ENCODE results near the gene LNPEP. TPM values are rescaled to one million over a fixed set of nuclear protein-coding genes. Genes with fewer than 3 reads are reported as not detected.

The LNPEP gene
- total RNA-seq, 4 donors from 2014 or later, result 28.9 to 64.4 (median 38.5) TPM

DNA sequence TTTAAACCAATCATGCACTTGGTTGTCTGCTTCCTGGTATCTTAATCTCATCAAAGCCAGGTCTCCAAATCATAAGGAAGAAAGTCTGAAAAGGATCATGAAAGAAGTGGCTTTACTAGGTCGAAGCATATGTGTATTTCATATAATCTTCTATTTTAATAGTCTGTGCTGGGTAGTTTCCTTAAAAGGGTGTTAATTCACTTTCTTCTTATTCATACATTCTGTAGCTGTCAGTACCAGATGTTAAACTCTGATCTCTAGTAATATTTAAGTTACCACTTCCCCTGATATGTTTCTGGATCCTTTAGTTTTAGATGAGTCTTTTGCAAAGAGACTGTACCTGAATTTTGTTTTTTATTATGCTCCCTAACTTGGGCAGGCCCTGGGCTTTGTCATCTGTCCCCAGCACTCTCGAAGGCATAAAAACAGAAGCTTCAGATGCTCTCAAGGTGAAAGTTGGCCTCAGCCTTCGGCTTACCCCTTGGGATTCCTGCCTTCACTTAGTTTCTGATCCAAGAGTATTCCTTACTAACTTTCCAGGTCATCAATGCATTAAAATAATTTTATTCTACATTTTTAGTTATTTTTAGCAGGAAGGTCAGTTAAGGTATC, 15.0 kb upstream of the LNPEP start:
- Histone ChIP-seq H3K27me3 (no peaks in the 10 kb centered on the region), H3K4me1 (no peaks in the 10 kb centered on the region), H3K9me3 (no peaks in the 10 kb centered on the region), H3K36me3 (peaks cover 0 to 31% (median 0%) of the 10 kb centered on the region in 3 donors), H3K27ac (no peak overlapping the region), H3K4me3 (no peak overlapping the region)
- TF ChIP-seq, protein P1, sequence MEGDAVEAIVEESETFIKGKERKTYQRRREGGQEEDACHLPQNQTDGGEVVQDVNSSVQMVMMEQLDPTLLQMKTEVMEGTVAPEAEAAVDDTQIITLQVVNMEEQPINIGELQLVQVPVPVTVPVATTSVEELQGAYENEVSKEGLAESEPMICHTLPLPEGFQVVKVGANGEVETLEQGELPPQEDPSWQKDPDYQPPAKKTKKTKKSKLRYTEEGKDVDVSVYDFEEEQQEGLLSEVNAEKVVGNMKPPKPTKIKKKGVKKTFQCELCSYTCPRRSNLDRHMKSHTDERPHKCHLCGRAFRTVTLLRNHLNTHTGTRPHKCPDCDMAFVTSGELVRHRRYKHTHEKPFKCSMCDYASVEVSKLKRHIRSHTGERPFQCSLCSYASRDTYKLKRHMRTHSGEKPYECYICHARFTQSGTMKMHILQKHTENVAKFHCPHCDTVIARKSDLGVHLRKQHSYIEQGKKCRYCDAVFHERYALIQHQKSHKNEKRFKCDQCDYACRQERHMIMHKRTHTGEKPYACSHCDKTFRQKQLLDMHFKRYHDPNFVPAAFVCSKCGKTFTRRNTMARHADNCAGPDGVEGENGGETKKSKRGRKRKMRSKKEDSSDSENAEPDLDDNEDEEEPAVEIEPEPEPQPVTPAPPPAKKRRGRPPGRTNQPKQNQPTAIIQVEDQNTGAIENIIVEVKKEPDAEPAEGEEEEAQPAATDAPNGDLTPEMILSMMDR (IDR thresholded peaks at IDR 0.05), result no peak
- TF ChIP-seq POLR2A (IDR thresholded peaks at IDR 0.05), result no peak
- DNase-seq, result no peak

DNA sequence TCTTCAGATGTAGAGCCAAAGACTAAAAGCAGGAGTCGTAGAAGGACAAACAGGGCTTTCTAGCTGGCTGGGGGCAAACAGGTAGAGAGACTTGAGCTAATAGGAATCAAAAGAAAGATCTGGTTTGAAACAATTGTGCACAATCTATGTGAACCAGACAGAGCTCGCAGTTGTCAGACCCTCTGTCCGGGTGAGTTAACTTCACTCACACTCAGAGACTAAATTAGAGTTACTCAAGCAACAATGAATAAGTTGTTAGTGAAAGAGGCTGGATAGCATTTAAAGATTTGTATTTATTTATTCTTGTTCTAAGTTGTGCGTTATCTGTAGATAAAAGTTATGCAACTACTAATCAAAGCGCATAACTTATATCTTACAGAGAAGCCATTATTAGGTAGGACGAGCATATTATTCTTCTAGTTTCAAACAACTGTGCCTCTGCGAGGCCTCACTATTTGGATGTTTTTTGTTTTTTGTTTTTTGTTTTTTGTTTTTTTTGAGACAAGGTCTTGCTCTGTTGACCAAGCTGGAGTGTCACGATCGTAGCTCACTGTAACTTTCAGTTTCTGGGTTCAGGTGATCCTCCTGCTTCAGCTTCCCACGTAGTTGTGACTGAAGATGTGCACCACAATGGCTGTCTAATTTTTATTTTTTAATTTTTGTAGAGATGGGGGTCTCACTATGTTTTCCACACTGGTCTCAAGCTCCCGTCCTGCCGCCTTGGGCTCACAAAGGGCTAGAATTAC, 13.2 kb upstream of the LNPEP start:
- H3K27me3 ChIP-seq, result no peaks in the 10 kb centered on the region
- peak overlapping the region in 1 of 4 donors; percentile 32 for H3K27ac ChIP-seq
- TF ChIP-seq, protein P1 (IDR thresholded peaks at IDR 0.05), result no peak
- TF ChIP-seq POLR2A (IDR thresholded peaks at IDR 0.05), result no peak
- no peak overlapping the region for H3K4me3 ChIP-seq
- no peaks in the 10 kb centered on the region for H3K4me1 ChIP-seq
- H3K9me3 ChIP-seq, result no peaks in the 10 kb centered on the region
- DNase-seq, result no peak
- H3K36me3 ChIP-seq, result peaks cover 0 to 17% (median 0%) of the 10 kb centered on the region in 3 donors

DNA sequence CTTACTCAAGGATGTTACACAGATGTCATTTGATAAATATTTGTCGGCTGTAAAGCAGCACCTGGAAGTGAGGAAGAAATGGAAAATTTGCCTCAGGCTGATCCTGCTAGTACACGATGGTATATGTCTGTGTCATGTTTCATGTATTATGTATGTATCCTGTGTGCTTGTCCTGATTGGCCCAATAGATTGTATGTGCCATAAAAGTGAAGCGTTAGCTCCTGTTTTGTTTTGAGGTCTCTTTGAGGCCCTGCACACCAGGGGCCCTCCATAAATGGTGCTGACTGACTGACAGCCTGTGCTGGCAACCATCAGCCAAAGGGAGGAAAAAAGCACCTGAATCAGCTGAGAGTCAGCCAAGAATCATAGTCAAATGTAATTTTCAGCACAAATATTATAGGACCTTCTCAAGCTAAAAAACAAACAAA, 11.8 kb upstream of the LNPEP start:
- no peaks in the 10 kb centered on the region for H3K9me3 ChIP-seq
- no peaks in the 10 kb centered on the region for H3K4me1 ChIP-seq
- no peaks in the 10 kb centered on the region for H3K27me3 ChIP-seq
- no peak overlapping the region for H3K4me3 ChIP-seq
- peaks cover 0 to 5% (median 0%) of the 10 kb centered on the region in 3 donors for H3K36me3 ChIP-seq
- DNase-seq, result no peak
- TF ChIP-seq, protein P1 (IDR thresholded peaks at IDR 0.05), result no peak
- no peak for TF ChIP-seq POLR2A (IDR thresholded peaks at IDR 0.05)
- H3K27ac ChIP-seq, result no peak overlapping the region

DNA sequence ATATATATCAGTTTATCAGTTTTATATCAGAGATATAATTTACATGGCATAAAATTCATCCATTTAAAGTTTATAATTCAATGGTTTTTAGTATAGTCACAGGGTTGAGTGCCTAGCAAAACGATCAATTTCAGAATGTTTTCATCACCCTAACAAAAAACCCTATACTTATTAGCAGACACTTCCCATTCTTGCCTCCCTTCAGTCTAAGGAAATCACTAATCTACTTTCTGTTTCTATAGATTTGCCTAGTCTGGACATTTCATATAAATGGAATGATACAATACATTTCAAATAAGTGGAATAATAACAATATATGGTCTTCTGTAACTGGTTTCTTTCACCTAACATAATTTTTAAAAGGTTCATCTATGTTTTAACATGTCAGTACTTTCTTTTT, 9.6 kb upstream of the LNPEP start:
- no peak for TF ChIP-seq POLR2A (IDR thresholded peaks at IDR 0.05)
- TF ChIP-seq, protein P1 (IDR thresholded peaks at IDR 0.05), result no peak
- no peaks in the 10 kb centered on the region for H3K36me3 ChIP-seq
- H3K9me3 ChIP-seq, result no peaks in the 10 kb centered on the region
- no peaks in the 10 kb centered on the region for H3K27me3 ChIP-seq
- no peak overlapping the region for H3K4me3 ChIP-seq
- H3K4me1 ChIP-seq, result no peaks in the 10 kb centered on the region
- H3K27ac ChIP-seq, result no peak overlapping the region
- DNase-seq, result no peak

DNA sequence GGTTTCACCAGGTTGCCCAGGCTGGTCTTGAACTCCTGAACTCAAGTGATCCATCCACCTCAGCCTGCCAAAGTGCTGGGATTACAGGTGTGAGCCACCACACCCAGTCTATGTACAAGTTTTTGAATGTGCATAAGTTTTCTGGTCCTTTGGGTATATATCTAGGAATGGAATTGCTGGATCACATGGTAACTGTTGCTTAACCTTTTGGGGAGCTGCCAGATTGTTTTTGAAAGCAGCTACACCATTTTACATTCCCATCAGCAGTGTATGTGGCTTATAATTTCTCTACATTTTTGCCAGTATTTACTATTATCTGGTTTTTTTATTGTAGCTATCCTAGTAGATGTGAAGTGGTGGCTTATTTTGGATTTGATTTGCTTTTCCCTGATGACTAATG, 8.9 kb upstream of the LNPEP start:
- no peaks in the 10 kb centered on the region for H3K4me1 ChIP-seq
- no peak for TF ChIP-seq POLR2A (IDR thresholded peaks at IDR 0.05)
- TF ChIP-seq, protein P1 (IDR thresholded peaks at IDR 0.05), result no peak
- no peaks in the 10 kb centered on the region for H3K27me3 ChIP-seq
- H3K4me3 ChIP-seq, result no peak overlapping the region
- no peak overlapping the region for H3K27ac ChIP-seq
- H3K9me3 ChIP-seq, result no peaks in the 10 kb centered on the region
- H3K36me3 ChIP-seq, result no peaks in the 10 kb centered on the region
- no peak for DNase-seq

Data from Peyer's patch (tissue), 4 donors.